22Rv1 (cell line): ENCODE measurements around the gene CEP126.

ENCODE experiments used
- ZFX ChIP-seq: fragments of 450-650 bp; IDR thresholded peaks from 2 replicates; pipeline ENCODE4 v1.6.1; 2017; ENCODE audit warnings: antibody characterized with exemption, borderline replicate concordance
- TF ChIP-seq, protein P1 (sequence below): fragments of 450-650 bp; IDR thresholded peaks from 2 replicates; pipeline ENCODE4 v1.5.1; 2017; ENCODE audit warnings: mild to moderate bottlenecking

GRCh38 chr11:101940901-101941520 is 26.2 kb downstream of the CEP126 start:
- TF ChIP-seq, protein P1, sequence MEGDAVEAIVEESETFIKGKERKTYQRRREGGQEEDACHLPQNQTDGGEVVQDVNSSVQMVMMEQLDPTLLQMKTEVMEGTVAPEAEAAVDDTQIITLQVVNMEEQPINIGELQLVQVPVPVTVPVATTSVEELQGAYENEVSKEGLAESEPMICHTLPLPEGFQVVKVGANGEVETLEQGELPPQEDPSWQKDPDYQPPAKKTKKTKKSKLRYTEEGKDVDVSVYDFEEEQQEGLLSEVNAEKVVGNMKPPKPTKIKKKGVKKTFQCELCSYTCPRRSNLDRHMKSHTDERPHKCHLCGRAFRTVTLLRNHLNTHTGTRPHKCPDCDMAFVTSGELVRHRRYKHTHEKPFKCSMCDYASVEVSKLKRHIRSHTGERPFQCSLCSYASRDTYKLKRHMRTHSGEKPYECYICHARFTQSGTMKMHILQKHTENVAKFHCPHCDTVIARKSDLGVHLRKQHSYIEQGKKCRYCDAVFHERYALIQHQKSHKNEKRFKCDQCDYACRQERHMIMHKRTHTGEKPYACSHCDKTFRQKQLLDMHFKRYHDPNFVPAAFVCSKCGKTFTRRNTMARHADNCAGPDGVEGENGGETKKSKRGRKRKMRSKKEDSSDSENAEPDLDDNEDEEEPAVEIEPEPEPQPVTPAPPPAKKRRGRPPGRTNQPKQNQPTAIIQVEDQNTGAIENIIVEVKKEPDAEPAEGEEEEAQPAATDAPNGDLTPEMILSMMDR: no peak
- no peak for TF ChIP-seq ZFX
